GM15510 (cell line): ENCODE measurements around the gene SCMH1.

Source experiments
- POLR2A ChIP-seq: IDR thresholded peaks from 3 replicates; pipeline ENCODE4 v1.6.1; 2011; ENCODE audit warnings: borderline replicate concordance; ENCODE audit not compliant: insufficient read length; ENCODE audit errors: extremely low read depth

The SCMH1 gene

DNA sequence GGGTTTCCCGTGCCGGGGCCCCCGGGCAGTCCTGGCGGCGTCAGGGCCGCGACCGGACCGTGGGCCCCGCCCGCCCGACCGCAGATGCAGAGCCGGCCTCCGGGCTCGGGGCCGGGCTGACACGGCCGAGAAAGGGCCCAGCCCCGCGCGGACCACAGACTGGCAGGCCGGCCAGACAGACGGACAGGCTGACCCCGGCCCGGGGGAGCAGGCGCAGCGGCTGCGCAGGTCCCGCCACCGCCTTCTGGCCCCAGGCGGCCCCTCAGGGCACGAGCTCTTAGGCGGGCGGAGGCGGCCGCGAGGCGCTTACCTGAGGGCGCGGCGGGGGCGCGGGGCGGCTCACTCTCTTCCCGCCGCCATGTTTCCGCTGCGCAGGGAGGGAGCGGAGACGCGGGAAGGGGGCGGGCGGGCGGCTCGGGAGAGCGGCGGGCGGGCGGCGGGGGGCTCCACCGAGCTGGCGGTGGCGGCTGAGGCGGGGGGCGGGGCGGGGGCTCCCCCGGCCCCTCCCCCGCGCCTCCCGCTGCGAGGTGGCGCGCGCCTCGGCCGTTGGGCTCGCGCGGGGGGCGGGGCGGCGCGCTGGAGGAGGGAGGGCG, at the start of gene SCMH1:
TSS of gene SCMH1 (minus strand) at position 558 of the 593 bp plus-strand sequence. CDS start 56,173 bp downstream, outside the sequence.
- peak; percentile 33 for TF ChIP-seq POLR2A

DNA sequence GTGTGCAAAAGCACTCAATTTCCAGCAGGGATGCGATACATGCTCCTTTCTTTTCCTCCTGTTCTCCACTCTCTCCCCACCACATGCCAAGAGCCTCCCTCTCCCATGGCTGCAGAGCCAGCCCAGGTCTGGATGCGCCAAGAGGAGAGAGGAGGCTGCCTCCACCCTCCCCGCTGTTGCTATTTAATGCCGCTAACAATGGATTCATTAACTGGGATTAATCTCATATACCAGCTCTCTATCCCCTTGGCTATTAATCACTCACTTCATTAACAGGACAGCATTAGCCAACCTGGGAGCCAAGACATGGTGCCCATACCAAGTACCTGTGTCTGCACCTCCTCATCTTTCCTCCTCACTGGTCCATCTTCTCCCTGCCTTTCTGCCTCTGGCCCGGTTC, 49.1 kb upstream of the SCMH1 start:
- no peak for TF ChIP-seq POLR2A

DNA sequence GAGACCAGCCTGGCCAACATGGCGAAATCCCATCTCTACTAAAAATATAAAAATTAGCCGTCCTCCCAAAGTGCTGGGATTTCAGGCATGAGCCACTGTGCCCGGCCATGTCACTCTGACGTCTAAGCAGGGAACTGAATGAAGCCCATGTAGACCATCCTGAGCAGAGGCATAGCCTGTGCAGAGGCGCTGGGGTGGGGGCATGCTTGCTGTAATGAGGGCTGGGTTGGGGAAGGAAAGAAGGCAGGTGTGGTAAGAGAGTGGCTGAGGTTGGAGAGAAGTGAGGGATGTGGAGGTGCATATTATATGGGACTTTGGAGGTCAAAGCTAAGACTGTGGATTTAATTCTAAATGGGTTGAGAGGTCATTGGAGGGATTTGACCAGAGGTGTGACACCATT, 47.1 kb upstream of the SCMH1 start:
- TF ChIP-seq POLR2A: no peak

DNA sequence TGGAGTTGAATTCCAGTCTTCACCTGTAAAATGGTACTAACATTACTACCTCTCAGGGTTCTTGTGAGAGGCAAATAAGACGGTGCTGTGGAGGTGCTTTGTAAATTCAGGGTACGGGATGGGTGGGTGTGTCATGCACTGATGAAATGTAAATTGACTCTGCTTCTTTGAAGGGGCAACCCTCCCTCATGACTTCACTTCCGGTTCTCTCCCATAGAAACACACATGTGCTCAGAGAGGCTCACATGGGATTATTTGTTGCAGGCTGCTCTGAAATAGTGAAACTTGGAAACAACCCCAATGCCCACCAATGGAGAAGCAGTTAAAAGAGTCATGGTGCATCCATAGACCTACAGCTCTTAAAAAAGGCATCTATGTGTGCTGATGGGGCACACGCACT, 44.9 kb upstream of the SCMH1 start:
- no peak for TF ChIP-seq POLR2A

DNA sequence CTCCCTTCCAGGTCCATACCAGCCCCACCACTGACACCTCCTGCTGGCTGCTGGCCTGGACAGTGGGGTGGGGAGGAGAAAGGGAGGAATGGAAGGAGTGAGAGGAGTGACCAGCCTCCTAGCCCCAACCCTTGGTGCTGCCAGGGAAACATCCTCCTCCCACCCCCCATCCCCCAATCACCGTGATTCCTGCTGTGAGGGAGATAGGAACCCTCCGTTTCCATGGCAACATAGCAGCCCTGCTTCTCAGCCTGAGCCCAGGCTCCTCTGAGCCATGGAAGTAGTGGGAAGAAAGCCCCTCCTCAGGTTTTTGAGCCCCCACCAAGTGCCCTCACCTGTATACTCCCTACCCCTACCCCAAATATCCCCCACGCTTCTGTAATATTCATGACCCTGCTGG, 44.4 kb upstream of the SCMH1 start:
- no peak for TF ChIP-seq POLR2A

DNA sequence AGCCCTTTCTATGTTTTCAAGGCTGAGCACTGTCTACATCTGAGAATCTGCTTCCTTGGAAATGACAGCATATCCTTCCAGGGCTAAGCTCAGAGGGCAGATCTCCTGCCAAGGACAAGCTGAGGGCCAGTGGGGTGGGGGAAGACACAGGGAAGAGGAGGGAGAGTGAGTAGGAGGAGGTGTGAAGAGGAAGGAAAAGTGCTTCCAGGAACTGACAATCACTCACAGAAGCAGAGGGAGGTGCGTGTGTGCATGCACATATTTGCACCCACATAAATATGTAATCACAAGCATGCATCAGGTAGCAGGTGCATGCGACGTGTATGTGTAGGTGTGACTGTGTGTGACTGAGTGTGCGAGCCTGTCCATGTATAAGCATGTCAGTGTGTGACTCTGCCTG, 43.7 kb upstream of the SCMH1 start:
- no peak for TF ChIP-seq POLR2A

DNA sequence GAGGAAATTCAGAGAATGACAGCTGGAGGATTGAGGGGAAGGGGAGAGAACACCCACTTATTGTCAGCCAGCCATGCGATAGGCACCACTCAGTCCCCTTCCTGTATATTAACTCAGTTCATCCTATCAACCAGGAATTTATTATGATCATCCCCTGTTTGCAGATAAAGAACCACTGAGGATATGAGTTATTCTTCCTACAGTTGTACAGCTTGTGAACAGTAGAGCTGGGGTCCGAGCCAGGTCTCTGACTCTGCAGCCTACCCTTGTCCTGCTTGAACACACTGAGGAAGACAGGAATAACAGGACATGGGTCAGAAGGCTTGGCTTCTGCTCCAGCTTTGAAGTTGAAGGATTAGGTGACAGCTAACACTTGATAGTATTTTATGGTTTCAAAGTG, 42.0 kb upstream of the SCMH1 start:
- no peak for TF ChIP-seq POLR2A

DNA sequence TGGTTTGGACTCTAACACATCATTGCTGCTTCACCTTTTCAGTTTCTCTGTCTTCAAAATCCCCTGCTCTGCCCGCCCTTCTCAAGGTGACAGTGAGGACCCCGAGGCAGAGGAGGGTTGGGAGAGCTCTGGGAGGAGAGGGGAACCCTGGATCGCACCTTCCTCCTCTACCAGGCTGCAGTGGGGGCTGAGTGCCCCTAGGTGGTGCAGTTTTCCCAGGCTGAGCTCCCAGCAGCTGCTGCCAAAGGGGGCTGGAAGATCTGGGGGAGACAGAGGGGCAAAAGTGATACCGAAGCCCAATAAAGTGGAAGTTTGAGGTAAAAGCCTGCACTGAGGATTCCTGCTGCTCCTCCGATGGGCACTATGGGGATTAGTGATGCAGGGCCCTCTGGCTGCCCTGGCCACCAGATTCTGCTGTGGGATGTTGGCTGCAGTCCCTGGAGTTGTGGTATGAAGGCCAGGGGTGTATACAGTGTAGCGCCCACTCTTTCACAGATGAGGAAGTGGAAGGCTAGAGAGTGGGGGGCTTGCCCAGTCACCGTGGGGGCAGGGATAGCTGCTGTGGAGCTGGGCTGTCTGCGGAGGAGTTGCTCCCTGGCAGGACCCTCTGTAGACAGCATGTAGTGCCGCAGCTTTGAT, 40.7 kb upstream of the SCMH1 start:
- no peak for TF ChIP-seq POLR2A

DNA sequence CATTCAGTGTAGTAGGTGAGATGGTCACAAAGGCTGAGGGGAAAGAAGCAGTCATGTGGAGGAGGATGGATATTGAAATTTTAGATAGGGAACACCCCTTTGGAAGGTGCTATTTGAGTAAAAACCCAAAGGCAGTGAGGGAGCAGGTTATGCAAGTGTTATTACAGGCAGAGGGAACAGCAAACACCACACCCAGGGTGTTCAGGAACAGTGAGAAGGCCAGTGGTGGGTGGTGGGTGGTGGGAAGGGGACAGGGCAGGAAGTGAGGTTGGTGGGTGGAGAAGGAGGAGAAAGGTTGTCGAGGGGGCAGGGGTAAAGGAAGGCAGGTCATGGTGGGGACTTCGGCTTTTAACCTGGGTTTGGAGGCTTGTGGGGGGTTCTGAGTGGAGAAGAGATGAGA, 39.2 kb upstream of the SCMH1 start:
- TF ChIP-seq POLR2A: no peak

DNA sequence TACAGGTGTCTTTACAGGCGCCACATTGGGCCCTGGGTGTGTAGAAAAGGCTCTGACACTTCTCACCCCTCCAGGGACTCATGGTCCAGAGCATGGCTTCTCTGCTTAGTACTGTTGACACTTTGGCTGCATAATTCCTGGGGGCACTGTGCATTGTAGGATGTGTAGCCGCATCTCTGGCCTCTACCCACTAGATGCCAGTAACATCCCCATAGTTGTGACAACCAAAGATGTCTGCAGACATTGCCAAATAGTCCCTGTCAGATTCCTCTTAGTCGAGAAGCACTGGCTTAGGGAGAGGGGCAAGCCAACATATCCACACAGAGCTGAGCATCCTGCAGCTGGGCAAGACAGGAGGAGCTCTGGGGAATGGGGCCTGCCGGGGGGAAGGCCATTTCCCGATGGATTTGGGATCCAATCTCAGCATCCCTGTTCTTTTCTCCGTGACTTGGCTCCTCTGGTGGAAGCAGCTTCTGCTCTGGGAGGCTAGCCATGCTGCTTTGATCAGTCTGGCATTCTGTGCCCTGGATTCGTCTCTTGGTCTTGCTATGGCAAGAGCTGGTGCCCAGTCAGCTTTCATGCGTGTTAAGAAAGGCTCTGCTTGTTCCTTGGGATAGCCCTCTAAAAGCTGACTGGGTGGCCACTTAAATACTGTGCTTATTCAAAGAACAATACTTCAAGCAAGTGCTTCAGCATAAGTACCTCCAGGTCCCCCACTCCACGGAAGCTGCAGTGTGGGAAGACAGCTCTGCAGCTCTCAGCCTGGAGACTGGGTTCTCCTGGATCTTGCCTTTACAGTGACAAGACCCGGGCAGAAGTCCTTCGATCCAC, 38.3 kb upstream of the SCMH1 start:
- no peak for TF ChIP-seq POLR2A

DNA sequence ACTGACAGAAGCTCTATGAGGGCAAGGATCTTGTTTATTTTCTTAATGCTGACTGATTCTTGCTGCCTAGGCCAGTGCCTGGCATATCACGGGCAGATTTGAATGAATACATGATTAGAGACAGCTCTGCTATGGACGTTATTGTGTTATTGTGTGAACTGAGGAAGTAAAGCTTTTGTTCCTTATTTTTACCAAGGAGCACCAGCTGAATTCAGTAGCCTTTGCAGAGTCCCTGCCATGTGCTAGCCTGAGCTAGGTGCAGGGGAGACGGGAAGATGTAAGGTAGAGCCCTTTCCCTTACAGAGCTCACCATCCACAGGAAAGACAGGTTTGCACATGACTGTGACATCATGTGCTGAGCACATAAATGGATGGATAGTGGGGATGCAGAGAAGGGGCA, 36.0 kb upstream of the SCMH1 start:
- TF ChIP-seq POLR2A: no peak

DNA sequence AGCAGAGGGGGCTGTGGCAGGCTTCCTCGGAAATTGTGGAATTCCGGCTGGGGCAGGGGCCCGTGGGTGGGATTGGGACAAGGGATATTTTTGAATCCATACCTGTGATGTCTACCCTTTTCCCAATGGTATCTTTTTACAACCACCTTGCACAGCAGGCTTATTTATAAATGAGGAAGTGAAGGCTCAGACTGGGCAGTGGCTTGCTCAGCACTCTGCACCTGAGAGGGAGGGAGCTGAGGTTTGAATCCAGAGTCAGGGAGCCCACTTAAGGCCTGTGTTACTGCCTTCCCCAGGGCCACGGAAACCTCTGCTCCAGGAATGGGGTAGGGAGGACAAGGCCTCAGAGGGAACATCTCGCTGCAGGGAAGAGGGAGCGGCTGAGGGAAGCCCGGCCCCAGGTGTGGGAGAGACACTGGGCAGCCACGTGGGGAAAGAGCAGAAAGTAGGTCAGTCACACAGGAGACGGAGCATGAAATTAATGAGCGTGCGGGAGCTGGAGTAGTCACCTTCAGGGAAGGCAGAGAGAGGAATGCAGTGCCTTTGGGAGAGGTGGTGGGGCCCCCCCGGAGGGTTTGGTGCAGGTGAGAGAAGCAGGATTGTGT, 35.4 kb upstream of the SCMH1 start:
- TF ChIP-seq POLR2A: no peak

DNA sequence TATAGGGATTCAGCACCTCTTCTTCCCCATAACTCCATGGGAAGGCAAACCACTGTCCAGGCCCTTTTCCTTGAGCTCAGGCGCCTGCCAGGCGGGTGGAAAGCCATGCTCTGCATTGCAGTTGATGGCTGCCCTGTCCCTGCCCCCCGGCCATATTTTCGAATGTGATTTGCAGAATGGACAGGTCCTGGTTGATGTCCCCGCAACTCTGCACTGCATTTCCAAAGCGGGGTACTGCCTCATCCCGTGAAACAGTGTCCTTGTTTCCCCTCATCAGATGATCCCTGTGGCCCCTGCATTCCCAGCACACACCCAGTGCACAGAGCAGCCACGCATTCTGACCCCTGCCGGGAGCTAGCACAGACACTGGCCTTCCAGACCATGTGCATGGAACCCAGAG, 33.7 kb upstream of the SCMH1 start:
- no peak for TF ChIP-seq POLR2A

DNA sequence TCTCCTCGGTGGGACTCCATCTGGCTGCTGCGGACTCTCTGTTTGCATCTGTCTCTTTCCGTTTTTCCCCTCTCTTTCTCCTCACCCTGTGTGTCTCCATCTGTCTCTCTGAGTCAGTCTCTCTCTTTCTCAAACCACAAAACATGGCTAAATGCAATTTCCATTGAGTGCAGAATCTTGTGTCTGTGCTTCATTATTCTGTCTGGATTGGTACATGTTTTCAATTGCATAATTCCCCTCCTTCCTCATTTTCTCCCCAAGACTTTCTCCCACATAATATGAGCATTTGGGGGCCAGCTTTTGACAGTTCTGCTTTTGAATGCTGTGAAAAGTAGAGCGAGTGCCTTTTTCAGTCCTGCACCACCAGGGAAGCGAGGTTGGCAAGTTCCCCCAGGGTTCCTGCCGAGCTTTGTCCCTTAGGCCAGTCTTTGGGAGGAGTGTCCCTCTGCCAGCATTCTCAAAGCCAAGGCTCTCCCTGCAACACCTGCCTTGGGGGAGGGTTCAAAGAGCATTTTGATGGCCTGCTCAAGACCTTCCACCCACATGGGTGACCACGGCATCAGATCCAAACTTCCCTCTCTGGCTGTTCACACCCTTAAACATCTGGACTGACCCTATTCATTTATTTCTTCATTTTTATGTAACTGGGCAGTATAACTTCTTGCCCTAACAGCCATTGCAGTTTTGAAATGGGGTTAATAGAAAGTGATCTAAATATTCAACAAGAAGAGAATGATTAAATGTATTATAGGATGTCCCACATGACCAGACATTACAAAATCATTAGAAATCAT, 32.8 kb upstream of the SCMH1 start:
- no peak for TF ChIP-seq POLR2A

DNA sequence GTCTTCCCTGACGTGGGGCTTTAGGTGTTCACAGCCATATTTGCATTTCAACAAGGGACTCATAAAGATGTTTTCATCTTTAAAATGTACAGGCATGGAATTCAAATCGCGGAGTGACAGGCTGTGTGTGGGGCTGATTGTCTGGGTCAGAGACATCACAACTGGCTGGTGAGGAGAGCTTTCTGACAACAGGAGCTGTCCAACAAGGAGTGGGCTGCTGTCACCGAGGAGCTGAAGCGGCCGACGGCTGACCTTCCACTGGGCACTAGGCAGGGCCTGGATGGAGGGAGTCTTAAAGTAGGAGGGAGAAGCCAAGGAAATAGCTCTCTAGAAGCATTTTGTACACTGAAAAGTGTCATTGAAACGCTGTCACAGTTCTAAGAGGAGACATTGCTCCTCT, 30.5 kb upstream of the SCMH1 start:
- TF ChIP-seq POLR2A: no peak
